HG03025 (cell line): ENCODE measurements around the gene OTOGL.
"Not testable (repeated sequence)": the region's sequence is repeated elsewhere in the genome, so short reads cannot be mapped to it uniquely, and the experiment has no call there.

Source experiments
- ATAC-seq: cut with Tn5 transposase; IDR thresholded peaks from one replicate; pipeline ENCODE4 v1.9.1; 2021; ENCODE audit warnings: mild to moderate bottlenecking, moderate library complexity; ENCODE audit not compliant: unreplicated experiment, low FRiP score

The OTOGL gene

DNA sequence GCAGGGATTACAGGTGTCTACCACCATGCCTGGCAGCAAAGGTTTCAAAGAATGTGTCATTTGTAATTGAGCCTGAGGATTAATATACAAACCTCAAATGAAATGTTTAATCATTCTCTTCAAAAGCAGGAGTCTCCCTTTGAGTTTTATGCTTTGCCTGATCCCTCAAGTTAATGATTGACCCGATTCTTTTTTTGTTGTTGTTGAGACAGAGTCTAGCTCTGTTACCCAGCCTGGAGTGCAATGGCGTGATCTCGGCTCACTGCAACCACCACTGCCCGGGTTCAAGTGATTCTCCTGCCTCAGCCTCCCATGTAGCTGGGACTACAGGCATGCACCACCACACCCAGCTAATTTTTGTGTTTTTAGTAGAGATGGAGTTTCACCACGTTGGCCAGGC is 119.6 kb downstream of the OTOGL start:
- ATAC-seq = not testable (repeated sequence)

DNA sequence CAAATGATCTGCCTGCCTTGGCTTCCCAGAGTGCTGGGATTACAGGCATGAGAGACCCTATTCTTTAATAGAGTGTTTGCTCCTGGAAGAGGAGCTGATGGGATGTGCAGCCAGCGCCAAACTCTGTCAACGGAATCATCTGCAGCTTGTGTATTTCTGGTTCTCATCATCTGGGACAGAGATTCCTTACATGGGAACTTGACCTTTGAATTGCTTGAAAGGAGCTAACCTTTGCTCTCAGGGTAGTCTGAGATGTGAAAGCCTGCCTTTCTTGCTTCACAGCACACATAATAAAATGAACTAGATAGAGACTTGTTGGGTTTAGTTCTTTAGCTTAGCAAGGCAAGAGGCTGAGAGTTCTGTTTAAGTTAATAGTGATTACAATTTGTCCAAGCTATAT is 120.0 kb downstream of the OTOGL start:
- ATAC-seq = no peak

DNA sequence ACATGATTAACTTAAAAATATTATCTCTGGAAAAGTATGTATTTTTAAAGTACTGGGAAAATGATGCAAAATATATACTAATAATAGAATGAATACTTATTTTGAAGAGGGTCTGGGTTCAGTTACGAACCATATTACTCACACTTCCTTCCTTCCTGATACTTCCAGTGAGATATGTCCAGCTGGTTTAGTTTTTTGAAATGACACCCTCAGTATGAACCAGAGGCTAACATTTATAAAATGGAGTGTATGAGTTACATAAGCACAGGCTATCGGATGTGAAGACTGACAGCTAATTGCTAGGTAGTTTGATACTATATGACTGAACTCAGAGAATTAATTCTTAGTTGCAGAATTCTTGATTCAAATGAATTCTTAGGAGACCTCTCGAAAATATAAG is 122.9 kb downstream of the OTOGL start:
- ATAC-seq = peak; percentile 49

DNA sequence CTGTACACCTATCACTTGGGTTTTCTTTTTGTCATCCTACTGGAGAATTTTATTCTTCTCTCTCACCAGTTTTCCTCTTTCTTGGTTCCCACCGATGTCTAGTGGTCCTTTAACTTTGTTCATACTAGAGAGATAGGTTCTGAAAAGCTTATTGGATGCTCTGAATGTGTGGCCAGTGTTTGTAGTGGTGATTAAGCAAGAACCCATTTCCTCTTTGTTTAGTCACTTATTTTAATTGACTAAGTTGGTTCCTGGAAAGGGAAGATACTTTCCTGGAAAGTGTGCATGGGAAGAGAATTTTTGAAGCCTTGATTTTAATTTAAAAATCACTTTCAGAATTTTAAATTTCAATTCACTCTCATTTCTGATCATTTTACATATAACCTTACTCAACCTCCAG is 127.2 kb downstream of the OTOGL start:
- no peak for ATAC-seq

DNA sequence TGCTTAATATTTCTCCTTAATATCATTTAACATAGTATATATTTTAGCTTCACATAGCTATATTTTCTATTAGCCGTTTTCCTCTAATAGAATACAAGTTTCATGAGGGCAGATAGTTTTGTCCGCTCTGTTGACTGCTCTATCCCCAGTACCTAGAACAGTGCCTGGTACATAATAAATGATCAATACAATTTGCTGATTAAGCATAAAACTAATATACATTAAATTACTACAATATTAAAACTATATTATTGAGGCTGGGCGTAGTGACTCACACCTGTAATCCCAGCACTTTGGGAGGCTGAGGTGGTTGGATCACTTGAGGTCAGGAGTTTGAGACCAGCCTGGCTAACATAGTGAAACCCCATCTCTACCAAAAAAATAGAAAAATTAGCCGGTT is 128.6 kb downstream of the OTOGL start:
- not testable (repeated sequence) for ATAC-seq

DNA sequence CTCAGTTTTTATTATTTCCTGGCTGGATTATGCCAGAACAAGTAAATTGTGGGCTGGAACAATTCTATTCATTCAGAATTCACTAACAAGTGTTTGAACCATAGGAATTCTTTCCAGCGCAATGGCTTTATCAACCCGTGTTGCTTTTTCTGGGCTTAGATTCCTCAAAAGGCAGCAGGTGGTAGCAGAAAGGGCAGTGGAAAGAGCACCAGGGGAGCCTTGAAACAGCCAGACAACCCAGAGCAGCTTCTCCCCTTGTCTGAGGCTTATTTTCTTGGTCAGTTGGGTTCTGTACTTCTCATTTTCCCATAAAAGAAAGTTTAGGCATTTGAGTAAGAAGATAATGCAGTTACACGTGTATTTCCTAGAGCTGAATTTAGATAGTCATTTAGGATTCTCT is 130.7 kb downstream of the OTOGL start:
- no peak for ATAC-seq

DNA sequence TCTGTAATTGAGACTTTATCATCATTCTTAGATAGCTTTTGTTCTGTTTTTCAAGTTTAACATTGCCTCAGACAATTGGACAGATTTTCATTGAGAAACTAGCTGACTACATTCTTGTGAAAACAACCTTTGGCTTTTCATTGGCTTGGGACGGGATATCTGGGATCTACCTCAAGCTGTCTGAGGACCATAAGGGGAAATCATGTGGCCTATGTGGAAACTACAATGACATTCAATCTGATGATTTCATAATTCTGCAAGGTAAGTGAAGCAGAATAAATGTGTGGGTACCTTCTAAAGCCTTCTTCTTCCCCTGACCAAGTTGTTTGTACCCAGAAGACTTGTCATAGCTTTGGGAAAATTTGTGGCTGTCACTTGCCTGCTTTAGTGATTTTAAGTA is 133.5 kb downstream of the OTOGL start:
- ATAC-seq = no peak

DNA sequence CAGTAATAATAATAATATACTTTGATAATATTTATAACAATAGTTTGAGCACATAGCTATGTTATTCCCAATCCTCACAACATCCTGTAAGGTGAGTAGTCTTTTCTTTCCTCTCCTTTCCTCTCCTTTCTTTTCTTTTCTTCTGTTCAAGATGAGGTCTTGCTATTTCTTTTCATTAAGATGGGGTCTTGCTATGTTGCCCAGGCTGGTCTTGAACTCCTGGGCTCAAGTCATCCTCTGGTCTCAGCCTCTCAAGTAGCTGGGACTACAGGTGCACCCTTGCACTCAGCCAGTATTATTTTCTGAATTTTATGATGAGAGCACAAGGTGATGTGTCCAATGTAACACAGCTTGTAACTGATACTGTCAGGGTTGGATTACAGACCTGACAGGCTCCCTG is 134.6 kb downstream of the OTOGL start:
- no peak for ATAC-seq

DNA sequence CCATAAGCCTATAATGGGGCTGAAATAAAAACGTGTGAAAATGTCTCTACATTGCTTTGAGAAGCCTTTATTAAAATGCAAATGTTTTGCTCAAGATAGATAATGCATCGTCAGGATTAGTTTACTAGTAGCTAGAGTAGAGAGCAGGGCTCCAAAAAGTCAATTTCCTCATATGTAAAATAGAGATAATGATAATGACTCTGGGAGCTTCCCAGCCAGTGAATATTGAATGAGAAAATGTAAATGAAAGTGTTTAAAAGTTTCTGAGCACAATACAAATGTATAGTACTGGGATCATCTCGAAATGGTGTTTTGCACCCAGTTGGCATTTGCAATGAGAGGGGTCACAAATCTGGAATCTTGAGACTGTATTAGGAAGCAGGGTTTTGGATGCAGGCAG is 135.3 kb downstream of the OTOGL start:
- no peak for ATAC-seq

DNA sequence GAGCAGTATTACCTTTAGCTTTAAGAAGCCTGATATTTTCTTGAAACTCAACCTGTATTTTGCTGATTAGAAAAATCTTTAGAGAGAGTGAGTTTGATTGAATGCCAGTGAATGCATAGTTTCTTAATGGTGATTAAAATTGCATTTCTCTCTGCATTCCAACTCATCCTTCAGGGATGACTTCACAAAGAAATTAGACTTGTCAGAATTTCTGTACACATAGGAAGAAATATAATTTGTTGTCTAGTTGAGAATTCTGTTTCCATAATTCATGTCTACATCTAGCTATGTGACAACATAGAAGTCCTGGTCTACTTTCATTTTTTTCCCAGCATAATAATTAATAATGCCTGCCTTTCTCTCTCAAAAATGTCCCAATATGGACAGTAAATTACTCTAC is 136.6 kb downstream of the OTOGL start:
- no peak for ATAC-seq

DNA sequence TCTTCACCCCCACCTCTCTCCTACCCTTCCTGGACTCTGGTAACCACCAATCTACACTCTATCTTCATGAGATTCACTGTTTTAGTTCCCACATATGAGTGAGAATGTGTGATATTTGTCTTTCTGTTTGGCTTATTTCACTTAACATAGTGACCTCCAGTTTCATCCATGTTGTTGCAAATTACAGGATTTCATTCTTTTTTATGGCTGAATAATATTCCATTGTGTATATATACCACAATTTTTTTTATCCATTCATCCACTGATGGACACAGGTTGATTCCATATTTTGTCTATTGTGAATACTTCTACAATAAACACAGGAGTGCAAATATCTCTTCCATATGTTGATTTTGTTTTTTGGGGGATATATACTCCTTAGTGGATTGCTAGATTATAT is 140.5 kb downstream of the OTOGL start:
- no peak for ATAC-seq

DNA sequence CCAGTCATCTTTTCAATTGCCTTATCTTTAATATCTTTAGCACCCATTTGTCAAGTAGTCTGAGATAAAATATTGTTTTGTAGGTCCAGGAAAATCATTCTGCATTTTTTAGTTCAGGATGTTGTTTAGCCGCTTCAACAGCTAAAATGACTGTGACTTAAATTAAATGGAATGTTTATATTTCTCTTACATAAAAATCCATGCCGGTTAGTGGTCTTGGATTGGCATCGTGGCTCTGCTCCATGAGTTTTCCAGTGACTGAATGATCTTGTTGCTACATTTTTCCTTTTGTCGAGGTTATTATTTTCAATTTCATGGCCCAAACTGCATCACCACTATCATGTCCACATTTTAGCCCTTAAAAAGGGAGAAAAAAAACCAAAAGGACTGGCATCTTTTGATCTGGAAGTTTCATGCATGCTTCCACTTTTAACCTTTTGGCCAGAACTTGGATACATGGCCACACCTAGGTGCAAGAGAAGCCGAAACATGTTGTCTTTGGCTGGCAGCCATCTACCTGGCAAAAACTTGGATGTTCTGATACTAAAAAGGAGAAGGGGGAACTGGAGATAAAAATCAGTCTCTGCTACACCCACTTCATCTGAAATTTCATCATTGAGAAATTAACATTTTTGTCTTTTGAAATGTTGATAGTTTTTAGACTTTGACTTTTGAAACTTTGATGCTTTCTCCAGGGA is 142.4 kb downstream of the OTOGL start:
- no peak for ATAC-seq

DNA sequence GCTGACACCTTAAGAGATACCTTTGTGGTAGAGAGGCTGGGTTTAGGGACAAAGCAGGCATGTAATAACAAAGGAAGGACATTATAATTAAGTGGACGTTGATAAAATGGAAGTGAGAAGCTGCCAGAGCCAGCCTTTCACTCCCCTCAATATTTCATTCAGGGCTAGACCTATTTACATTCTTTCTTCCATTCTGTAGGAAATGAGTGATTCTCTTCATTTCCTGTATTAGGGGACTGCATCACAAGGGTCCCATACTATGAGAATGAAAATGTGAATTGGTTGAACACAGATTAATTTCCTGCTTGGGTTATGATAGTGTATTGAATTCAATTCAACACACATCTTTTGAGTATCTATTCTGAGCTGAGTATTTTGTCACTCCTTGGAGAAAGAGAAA is 143.0 kb downstream of the OTOGL start:
- ATAC-seq = no peak

DNA sequence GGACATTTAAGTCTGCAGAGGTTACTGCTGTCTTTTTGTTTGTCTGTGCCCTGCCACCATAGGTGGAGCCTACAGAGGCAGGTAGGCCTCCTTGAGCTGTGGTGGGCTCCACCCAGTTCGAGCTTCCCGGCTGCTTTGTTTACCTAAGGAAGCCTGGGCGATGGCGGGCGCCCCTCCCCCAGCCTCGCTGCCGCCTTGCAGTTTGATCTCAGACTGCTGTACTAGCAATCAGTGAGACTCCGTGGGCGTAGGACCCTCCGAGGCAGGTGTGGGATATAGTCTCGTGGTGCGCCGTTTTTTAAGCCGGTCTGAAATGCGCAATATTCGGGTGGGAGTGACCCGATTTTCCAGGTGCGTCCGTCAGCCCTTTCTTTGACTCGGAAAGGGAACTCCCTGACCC is 150.2 kb downstream of the OTOGL start:
- ATAC-seq = not testable (repeated sequence)

DNA sequence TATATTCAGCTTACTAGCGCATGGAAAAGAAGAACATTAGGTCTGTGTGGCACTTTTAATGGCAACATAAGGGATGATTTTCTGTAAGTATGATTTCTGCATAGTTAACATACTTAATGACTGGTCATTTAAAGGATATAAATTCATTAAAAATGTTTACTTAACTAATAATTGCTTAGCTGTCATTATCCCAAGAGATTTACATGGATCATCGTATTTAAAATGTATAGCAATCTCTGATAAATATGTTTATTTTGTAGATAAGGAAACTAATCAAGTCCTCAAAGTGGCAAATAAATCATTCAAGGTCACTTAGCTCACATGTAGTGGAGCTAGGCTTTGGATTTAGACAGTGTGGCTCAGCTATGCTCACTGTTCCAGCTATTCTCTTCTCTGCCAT is 158.6 kb downstream of the OTOGL start:
- no peak for ATAC-seq

DNA sequence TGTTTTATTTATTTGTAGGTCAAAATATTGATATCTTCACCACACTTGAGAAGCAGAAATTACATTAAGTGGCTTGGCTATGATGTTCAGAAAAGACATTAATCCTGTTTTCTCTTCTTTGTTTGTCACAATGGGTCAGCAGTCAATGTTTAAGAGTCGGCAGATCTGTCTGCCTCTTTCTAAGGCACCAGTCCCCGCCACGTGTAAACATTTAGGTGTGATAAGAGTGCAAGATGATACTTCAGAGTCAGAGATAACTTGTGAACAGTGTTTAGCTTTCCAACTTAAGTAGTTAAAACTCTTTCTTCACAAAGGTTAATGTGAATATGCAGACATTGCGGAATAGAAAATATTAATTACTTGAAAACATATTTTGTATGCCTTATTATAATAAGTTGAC is 160.9 kb downstream of the OTOGL start:
- ATAC-seq = no peak

DNA sequence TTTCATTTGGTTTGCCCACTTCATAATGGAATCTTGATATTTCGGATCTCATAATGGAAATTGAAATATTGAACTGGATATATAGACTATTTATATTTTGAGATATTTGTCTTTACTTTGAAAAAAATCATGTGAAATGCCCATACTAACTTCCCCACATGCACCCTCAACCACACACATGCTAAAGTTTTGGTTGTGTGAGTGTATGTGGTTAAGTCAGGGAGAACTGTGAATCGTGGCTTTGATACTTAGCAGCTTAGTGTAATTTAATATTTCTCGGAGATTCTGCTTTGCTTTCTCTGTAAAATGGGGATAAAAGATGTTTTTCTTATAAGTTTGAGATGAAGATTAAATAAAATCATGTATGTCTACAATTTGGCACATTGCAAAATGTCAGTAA is 162.1 kb downstream of the OTOGL start:
- ATAC-seq = no peak

DNA sequence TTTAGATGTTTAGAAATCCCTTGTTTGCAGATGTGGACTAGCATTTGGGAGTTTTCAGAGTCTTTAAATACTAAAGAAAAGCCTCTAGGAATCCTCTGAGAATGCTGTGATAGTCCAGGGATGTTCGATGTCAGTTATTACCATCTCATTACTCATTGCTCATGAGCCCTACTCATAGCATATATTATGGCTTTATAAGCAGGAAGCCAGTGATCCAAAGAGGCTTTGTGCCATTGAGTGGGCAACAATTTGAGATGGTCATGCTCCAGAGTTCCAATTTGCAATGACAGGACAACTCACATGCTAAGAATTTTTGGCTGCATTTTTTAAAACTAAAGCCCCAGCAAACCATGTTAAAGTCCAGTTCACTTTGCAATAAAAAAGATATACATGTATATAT is 163.0 kb downstream of the OTOGL start:
- ATAC-seq = no peak

DNA sequence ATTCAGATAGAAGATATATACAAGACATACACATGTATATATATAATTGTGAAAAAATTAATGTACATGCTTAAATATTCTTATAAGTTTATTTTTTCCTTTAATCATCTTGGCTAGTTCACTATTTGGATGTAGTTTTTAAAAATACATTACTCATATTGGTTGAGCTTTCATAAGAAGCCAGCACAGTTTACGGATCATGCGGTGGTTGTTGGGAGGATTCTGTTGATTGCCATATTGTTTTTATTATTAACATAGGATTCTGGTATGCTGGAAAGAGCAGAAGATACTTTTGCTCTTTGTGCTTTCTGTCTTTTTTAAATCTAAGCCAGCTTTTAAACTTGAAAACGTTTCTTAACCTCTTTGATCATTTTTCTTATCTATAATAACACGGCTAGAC is 163.4 kb downstream of the OTOGL start:
- ATAC-seq = no peak

DNA sequence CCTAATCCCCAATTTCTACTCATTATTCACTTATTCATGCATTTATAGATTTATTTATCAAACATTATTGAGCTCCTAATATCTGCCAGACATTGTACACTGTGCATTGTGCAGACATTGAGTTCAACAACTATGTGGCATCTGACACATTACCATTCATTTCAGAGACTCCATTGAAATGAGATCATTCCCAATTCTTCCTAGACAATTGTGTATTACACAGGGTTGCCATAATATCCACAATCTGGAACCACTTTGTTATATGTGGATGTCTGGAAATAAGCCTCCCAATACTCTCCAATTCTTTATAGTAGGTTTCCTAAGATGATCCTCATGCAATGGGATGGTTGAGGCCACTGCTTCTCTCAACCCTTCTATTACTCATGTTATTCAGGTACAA is 165.0 kb downstream of the OTOGL start:
- ATAC-seq = no peak

DNA sequence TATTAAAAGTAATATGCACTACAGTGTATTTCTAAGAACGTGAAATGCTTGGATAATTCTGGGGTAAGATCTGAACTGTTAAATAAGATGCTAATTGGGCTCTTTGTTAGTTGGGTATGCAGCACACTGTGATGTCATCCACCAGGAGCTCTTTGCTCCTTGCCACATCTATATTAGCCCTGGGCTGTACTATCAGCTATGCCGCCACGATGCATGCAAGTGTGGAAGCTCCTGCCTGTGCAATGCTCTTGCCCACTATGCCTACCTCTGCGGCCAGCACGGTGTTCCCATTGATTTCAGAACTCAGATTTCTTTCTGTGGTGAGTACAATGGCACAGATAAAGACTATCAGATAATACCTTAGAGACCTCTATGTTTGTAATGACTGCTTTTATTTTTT is 165.6 kb downstream of the OTOGL start:
- no peak for ATAC-seq

DNA sequence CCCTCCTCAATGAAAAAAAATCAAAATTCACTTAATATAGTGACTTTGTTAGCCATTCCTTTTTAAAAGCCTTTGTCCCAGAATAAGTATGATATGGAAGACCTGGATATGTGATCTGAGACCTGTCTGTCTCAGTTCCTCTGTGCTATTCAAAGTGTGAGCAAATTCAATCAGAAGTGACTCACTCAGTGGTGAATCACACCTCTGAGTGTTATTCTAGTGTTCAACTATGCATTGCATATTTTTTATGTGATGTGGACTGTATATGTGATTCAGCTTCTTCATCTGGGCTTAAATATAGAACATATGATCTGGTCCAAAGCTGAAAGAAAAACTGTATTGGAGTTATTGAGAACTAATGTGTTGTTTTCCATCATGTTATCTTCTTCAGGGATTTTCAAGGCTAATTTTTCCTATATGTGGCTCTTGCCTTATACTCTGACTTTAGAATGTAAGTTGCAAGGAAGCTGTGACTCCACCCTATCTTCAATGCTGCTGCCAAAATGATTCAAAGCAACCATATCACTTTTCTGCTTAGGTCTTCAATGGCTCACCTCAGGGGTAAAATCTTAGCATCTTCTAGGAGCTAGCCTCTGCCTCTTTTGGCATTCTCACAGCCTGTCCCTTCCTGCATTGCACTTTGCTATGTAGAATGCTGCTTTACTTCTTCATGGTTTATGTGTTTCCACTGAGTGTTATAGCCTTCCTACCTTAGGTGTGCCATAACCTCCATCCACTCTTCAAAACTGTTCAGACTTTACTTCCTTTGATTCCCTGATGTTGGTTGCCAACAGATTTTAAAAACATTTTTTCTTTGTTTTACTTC is 169.8 kb downstream of the OTOGL start:
- ATAC-seq = no peak
